OCI-LY1 (cell line): Measurements from ENCODE around the gene TNS1.

Source experiments
- H2AFZ ChIP-seq: fragments of 200-600 bp; sonication (generic), shearing (Covaris generic); 2 replicates; pipeline ENCODE4 v1.6.0; 2014; ENCODE audit warnings: antibody characterized with exemption, mild to moderate bottlenecking, low read length
- H3F3A ChIP-seq: fragments of 200-600 bp; sonication (generic), shearing (Covaris generic); 2 replicates; pipeline ENCODE4 v1.6.0; 2014; ENCODE audit warnings: mild to moderate bottlenecking, antibody characterized with exemption, low read length, moderate library complexity; ENCODE audit not compliant: insufficient read depth
- H3K27ac ChIP-seq: fragments of 200-600 bp; sonication (generic); 2 replicates; pipeline ENCODE4 v1.5.1; 2014; ENCODE audit warnings: low read length, mixed run types, mild to moderate bottlenecking, low read depth; ENCODE audit not compliant: poor library complexity, severe bottlenecking
- H3K27me3 ChIP-seq: fragments of 200-600 bp; sonication (generic); 2 replicates; pipeline ENCODE4 v1.6.0; 2014; ENCODE audit warnings: antibody characterized with exemption, mild to moderate bottlenecking, low read length, moderate library complexity; ENCODE audit not compliant: insufficient read depth
- H3K36me3 ChIP-seq: fragments of 200-600 bp; sonication (generic); 2 replicates; pipeline ENCODE4 v1.6.1; 2014; ENCODE audit warnings: mild to moderate bottlenecking, antibody characterized with exemption, low read length, moderate library complexity, mixed read lengths; ENCODE audit not compliant: insufficient read depth
- H3K4me1 ChIP-seq: fragments of 200-600 bp; sonication (generic); 2 replicates; pipeline ENCODE4 v1.5.1; 2014; ENCODE audit warnings: mild to moderate bottlenecking, low read length, moderate library complexity; ENCODE audit not compliant: insufficient read depth, severe bottlenecking
- H3K4me2 ChIP-seq: fragments of 200-600 bp; sonication (generic), shearing (Covaris generic); 2 replicates; pipeline ENCODE4 v1.6.1; 2014; ENCODE audit warnings: low read length
- H3K4me3 ChIP-seq: fragments of 200-600 bp; sonication (generic); 2 replicates; pipeline ENCODE4 v1.5.1; 2014; ENCODE audit warnings: low read length, low read depth, mild to moderate bottlenecking, mixed read lengths; ENCODE audit not compliant: poor library complexity, severe bottlenecking
- H3K79me2 ChIP-seq: fragments of 200-600 bp; shearing (Covaris generic); 2 replicates; pipeline ENCODE4 v1.6.1; 2016; ENCODE audit warnings: mixed run types, low read length, mixed read lengths; ENCODE audit not compliant: insufficient read depth
- H3K9ac ChIP-seq: fragments of 200-600 bp; sonication (generic), shearing (Covaris generic); 2 replicates; pipeline ENCODE4 v1.6.1; 2014; ENCODE audit warnings: mild to moderate bottlenecking, low read length, mixed read lengths
- H3K9me2 ChIP-seq: fragments of 200-600 bp; sonication (generic), shearing (Covaris generic); 2 replicates; pipeline ENCODE4 v1.6.1; 2014; ENCODE audit warnings: low read depth, mild to moderate bottlenecking, low read length, mixed read lengths
- H3K9me3 ChIP-seq: fragments of 200-600 bp; shearing (Covaris generic); 2 replicates; pipeline ENCODE4 v1.6.1; 2014; ENCODE audit warnings: low read length, mixed read lengths
- H4K20me1 ChIP-seq: fragments of 200-600 bp; sonication (generic), shearing (Covaris generic); 2 replicates; pipeline ENCODE4 v1.6.0; 2016; ENCODE audit warnings: mild to moderate bottlenecking, low read length; ENCODE audit not compliant: insufficient read depth
- CTCF ChIP-seq: fragments of 200-600 bp; sonication (generic), shearing (Covaris generic); IDR thresholded peaks from 2 replicates; pipeline ENCODE4 v1.5.1; 2017; ENCODE audit warnings: mild to moderate bottlenecking, antibody characterized with exemption, low read length, moderate library complexity, mixed read lengths
- EZH2 ChIP-seq: fragments of 200-600 bp; sonication (generic), shearing (Covaris generic); IDR thresholded peaks from 2 replicates; pipeline ENCODE4 v1.8.0; 2017; ENCODE audit warnings: borderline replicate concordance, mixed run types, mild to moderate bottlenecking, antibody characterized with exemption, low read length, moderate library complexity, mixed read lengths

The TNS1 gene

GRCh38 chr2:217970206-217970605, 32.6 kb downstream of the TNS1 start:
- H3K27me3 ChIP-seq, result no peaks in the 10 kb centered on the region; the same call in 1 of the 2 replicates
- no peaks in the 10 kb centered on the region for H3F3A ChIP-seq
- no peak overlapping the region for H3K4me3 ChIP-seq
- TF ChIP-seq EZH2, result no peak
- TF ChIP-seq CTCF, result no peak
- no peaks in the 10 kb centered on the region for H3K9me2 ChIP-seq
- H3K79me2 ChIP-seq, result no peaks in the 10 kb centered on the region
- H4K20me1 ChIP-seq, result no peaks in the 10 kb centered on the region
- H3K36me3 ChIP-seq, result no peaks in the 10 kb centered on the region
- H3K9ac ChIP-seq, result no peak overlapping the region
- H3K27ac ChIP-seq, result no peak overlapping the region
- no peak overlapping the region for H2AFZ ChIP-seq
- no peaks in the 10 kb centered on the region for H3K9me3 ChIP-seq
- no peak overlapping the region for H3K4me2 ChIP-seq
- no peaks in the 10 kb centered on the region for H3K4me1 ChIP-seq

DNA sequence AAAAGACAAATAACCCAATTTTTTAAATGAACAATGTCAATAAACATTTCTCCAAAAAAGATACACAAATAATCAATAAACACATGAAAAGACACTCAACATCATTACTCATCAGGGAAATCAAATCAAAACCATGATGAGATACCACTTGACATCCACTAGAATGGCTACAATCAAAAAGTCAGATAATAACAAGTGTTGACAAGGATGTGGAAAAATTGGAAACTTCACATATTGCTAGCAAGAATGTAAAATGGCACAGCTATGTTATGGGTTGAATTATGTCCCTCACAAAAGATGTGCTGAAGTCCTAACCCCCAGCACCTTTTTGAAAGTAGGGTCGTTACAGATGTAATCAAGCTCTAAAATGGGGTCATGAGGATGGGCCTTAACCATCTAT, 33.2 kb downstream of the TNS1 start:
- no peak overlapping the region for H3K9ac ChIP-seq
- H4K20me1 ChIP-seq, result no peaks in the 10 kb centered on the region
- TF ChIP-seq EZH2 (no peak), CTCF (no peak)
- no peaks in the 10 kb centered on the region for H3K36me3 ChIP-seq
- no peaks in the 10 kb centered on the region for H3K9me2 ChIP-seq
- no peak overlapping the region for H3K4me3 ChIP-seq
- H2AFZ ChIP-seq, result no peak overlapping the region
- H3F3A ChIP-seq, result no peaks in the 10 kb centered on the region
- H3K79me2 ChIP-seq, result no peaks in the 10 kb centered on the region
- H3K4me2 ChIP-seq, result no peak overlapping the region
- no peaks in the 10 kb centered on the region; the same call in 1 of the 2 replicates for H3K27me3 ChIP-seq
- H3K9me3 ChIP-seq, result no peaks in the 10 kb centered on the region
- no peak overlapping the region for H3K27ac ChIP-seq
- H3K4me1 ChIP-seq, result no peaks in the 10 kb centered on the region

GRCh38 chr2:217968023-217968422, 34.8 kb downstream of the TNS1 start:
- H3K79me2 ChIP-seq, result no peaks in the 10 kb centered on the region

More at GRCh38 chr2:217968023-217968422, 34.8 kb downstream of the TNS1 start:
- H3K4me3 ChIP-seq, result no peak overlapping the region
- no peaks in the 10 kb centered on the region for H3K4me1 ChIP-seq
- no peak overlapping the region for H3K4me2 ChIP-seq
- no peak overlapping the region for H3K9ac ChIP-seq
- H3K27me3 ChIP-seq, result no peaks in the 10 kb centered on the region; the same call in 1 of the 2 replicates
- H3K27ac ChIP-seq, result no peak overlapping the region
- no peaks in the 10 kb centered on the region for H4K20me1 ChIP-seq
- H3K36me3 ChIP-seq, result no peaks in the 10 kb centered on the region
- no peaks in the 10 kb centered on the region for H3F3A ChIP-seq
- H2AFZ ChIP-seq, result no peak overlapping the region
- TF ChIP-seq CTCF, result no peak
- no peaks in the 10 kb centered on the region for H3K9me3 ChIP-seq
- no peaks in the 10 kb centered on the region for H3K9me2 ChIP-seq
